MM.1S (cell line): ENCODE data around the gene ANKS1B.

Experiments
- EZH2 ChIP-seq: fragments of 300-600 bp; sonication (generic); optimal IDR thresholded peaks from 2 replicates; pipeline ENCODE3; 2017; ENCODE audit warnings: low read depth, mild to moderate bottlenecking, antibody characterized with exemption, low read length, mixed read lengths
- EZH2phosphoT487 ChIP-seq: fragments of 300-600 bp; sonication (generic); IDR thresholded peaks from 2 replicates; pipeline ENCODE4 v1.6.1; 2018; ENCODE audit warnings: antibody characterized with exemption, low read length
- TF ChIP-seq, protein P1 (sequence below): fragments of 300-600 bp; sonication (generic); IDR thresholded peaks from 2 replicates; pipeline ENCODE4 v1.5.1; 2016; ENCODE audit warnings: antibody characterized with exemption, low read length, mixed read lengths

DNA sequence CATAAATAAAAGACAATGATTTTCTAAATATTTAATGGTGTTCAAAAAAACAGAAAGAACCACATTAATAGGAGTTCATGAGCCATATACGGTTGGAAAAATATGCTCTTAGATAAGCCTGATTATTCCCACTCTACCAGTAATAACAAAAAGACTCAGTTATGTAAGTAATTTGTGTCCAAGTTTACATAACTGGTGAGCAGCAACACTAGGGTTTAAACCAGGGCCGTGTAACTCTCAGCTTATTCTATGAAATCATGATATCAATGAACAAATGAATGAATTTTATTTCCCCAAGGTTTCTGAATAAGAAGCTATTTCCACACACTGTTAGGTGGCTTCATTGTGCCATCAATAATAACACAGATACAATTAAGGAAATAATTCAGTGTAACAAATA, 238.8 kb downstream of the ANKS1B start:
- TF ChIP-seq, protein P1, sequence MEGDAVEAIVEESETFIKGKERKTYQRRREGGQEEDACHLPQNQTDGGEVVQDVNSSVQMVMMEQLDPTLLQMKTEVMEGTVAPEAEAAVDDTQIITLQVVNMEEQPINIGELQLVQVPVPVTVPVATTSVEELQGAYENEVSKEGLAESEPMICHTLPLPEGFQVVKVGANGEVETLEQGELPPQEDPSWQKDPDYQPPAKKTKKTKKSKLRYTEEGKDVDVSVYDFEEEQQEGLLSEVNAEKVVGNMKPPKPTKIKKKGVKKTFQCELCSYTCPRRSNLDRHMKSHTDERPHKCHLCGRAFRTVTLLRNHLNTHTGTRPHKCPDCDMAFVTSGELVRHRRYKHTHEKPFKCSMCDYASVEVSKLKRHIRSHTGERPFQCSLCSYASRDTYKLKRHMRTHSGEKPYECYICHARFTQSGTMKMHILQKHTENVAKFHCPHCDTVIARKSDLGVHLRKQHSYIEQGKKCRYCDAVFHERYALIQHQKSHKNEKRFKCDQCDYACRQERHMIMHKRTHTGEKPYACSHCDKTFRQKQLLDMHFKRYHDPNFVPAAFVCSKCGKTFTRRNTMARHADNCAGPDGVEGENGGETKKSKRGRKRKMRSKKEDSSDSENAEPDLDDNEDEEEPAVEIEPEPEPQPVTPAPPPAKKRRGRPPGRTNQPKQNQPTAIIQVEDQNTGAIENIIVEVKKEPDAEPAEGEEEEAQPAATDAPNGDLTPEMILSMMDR: no peak
- TF ChIP-seq EZH2 (no peak), EZH2phosphoT487 (no peak)
